GM12891 (cell line): ENCODE measurements around the gene GRM7.

ENCODE experiments used
- PAX5 ChIP-seq: IDR thresholded peaks from 2 replicates; pipeline ENCODE4 v1.6.1; 2011; ENCODE audit warnings: low read length, moderate library complexity, mild to moderate bottlenecking; ENCODE audit not compliant: insufficient read depth, severe bottlenecking
- POLR2A ChIP-seq: IDR thresholded peaks from 2 replicates; pipeline ENCODE4 v1.6.1; 2011; ENCODE audit warnings: low read depth, low read length, control low read depth
- POLR2AphosphoS5 ChIP-seq: IDR thresholded peaks from 2 replicates; pipeline ENCODE4 v1.6.1; 2011; ENCODE audit warnings: low read depth, low read length, control low read depth
- SPI1 ChIP-seq: IDR thresholded peaks from 2 replicates; pipeline ENCODE4 v1.6.1; 2011; ENCODE audit warnings: low read depth, low read length, control low read depth
- TAF1 ChIP-seq: IDR thresholded peaks from 2 replicates; pipeline ENCODE4 v1.6.1; 2011; ENCODE audit warnings: low read depth, low read length, control low read depth

GRCh38 chr3:7657214-7658112 is 796.5 kb downstream of the GRM7 start:
- TF ChIP-seq POLR2A = no peak
- no peak for TF ChIP-seq POLR2AphosphoS5
- TF ChIP-seq TAF1 = no peak
- TF ChIP-seq PAX5 = no peak
- TF ChIP-seq SPI1 = no peak
